Measurements from ENCODE around the gene STPG2. TPM values are rescaled to one million over a fixed set of nuclear protein-coding genes. Genes with fewer than 3 reads are reported as not detected.

Gene STPG2
- total and polyA plus RNA-seq, 3 donors from 2014 or later = 2.6 to 3.7 (median 2.7) TPM

- Histone ChIP-seq H3K4me3 (no peak overlapping the region), H3K27ac (no peak overlapping the region), H3K27me3 (no peaks in the 10 kb centered on the region), H3K4me1 (no peaks in the 10 kb centered on the region), H3K9me3 (no peaks in the 10 kb centered on the region), H3K36me3 (ENCODE audit: low read depth, missing control alignments) (no peaks in the 10 kb centered on the region)
- WGBS, 2 donors = 30 to 39% methylated on average over 2 of the region's 2 CpGs
- DNase-seq = no peak
- intact Hi-C loops (cut with DNase I; ENCODE audit: low total_unique reads) = no loop called here
- TF ChIP-seq POLR2A (IDR thresholded peaks at IDR 0.05) (no peak), CTCF (IDR thresholded peaks at IDR 0.05) (peak in 2 of 3 experiments; percentile 10 to 36)
These were observed 156.1 kb downstream of the STPG2 start for GRCh38 chr4:97987019-97987648.

DNA sequence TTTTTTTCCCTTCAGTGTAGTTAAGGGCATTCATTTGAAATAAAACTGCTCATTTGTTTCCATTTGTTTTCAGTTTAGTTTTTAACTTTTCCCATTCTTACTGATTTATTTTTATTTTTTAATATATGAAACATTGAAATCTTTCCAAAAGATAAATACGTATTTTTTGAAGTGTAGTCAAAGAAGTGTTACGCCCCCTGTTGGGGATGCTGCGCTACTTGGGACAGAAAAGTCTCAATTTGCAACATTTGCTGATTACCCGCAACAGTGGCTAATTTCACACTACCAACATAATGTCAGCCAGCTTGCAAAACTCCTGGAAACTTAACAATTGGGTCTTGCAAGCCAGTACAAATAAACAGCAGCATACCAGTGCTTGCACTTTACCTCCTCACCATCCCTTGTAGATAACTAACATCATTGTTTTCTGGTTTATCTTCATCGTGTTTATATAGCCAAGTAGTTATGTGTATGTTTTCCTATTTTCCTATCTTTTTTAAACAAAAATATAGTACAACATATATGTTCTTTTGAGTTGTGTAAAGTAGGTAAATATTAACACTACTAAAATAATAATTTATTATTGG is 158.6 kb downstream of the STPG2 start:
- H3K4me1 ChIP-seq = no peaks in the 10 kb centered on the region
- H3K27ac ChIP-seq = no peak overlapping the region
- DNase-seq = peak; percentile 42
- no peaks in the 10 kb centered on the region for H3K36me3 ChIP-seq (ENCODE audit: low read depth, missing control alignments)
- 57 to 60% methylated on average over 5 of the region's 5 CpGs for WGBS, 2 donors
- peak in 1 of 3 experiments; percentile 56 for TF ChIP-seq CTCF (IDR thresholded peaks at IDR 0.05)
- no peak for TF ChIP-seq POLR2A (IDR thresholded peaks at IDR 0.05)
- H3K27me3 ChIP-seq = no peaks in the 10 kb centered on the region
- H3K9me3 ChIP-seq = no peaks in the 10 kb centered on the region
- no peak overlapping the region for H3K4me3 ChIP-seq
- intact Hi-C loops (cut with DNase I; ENCODE audit: low total_unique reads) = no loop called here

- no peaks in the 10 kb centered on the region for H3K36me3 ChIP-seq (ENCODE audit: low read depth, missing control alignments)
- H3K27ac ChIP-seq = no peak overlapping the region
- intact Hi-C loops (cut with DNase I; ENCODE audit: low total_unique reads) = no loop called here
- H3K9me3 ChIP-seq = no peaks in the 10 kb centered on the region
- H3K4me1 ChIP-seq = no peaks in the 10 kb centered on the region
- TF ChIP-seq POLR2A (IDR thresholded peaks at IDR 0.05) = no peak
- no peak for TF ChIP-seq CTCF (IDR thresholded peaks at IDR 0.05)
- DNase-seq = no peak
- H3K27me3 ChIP-seq = no peaks in the 10 kb centered on the region
- no peak overlapping the region for H3K4me3 ChIP-seq
- 88 to 94% methylated on average over 2 of the region's 2 CpGs for WGBS, 2 donors
These were observed 164.3 kb downstream of the STPG2 start for GRCh38 chr4:97978791-97979488.

- TF ChIP-seq POLR2A (IDR thresholded peaks at IDR 0.05) (no peak), CTCF (IDR thresholded peaks at IDR 0.05) (no peak)
- H3K4me1 ChIP-seq = no peaks in the 10 kb centered on the region
- no peaks in the 10 kb centered on the region for H3K27me3 ChIP-seq
- H3K4me3 ChIP-seq = no peak overlapping the region
- intact Hi-C loops (cut with DNase I; ENCODE audit: low total_unique reads) = no loop called here
- no peak for DNase-seq
- no peaks in the 10 kb centered on the region for H3K36me3 ChIP-seq (ENCODE audit: low read depth, missing control alignments)
- H3K9me3 ChIP-seq = no peaks in the 10 kb centered on the region
- no peak overlapping the region for H3K27ac ChIP-seq
- 61 to 88% methylated on average over 2 of the region's 2 CpGs for WGBS, 2 donors
These were observed 189.9 kb downstream of the STPG2 start for GRCh38 chr4:97953171-97953941.
